IPS-18a (cell line): ENCODE data around the gene LSS.
"Not testable (repeated sequence)": the region's sequence is repeated elsewhere in the genome, so short reads cannot be mapped to it uniquely, and the experiment has no call there.

ENCODE experiments used
- H3K27ac ChIP-seq: one replicate; pipeline ENCODE4 v1.5.1; 2013; ENCODE audit warnings: low read length
- H3K27me3 ChIP-seq: one replicate; pipeline ENCODE4 v1.6.1; 2013; ENCODE audit warnings: mild to moderate bottlenecking, low read length; ENCODE audit not compliant: control insufficient read depth, insufficient read depth
- H3K36me3 ChIP-seq: one replicate; pipeline ENCODE4 v1.6.1; 2013; ENCODE audit warnings: low read depth, low read length; ENCODE audit not compliant: control insufficient read depth
- H3K4me1 ChIP-seq: one replicate; pipeline ENCODE4 v1.6.1; 2013; ENCODE audit warnings: low read depth, low read length; ENCODE audit not compliant: control insufficient read depth
- H3K4me3 ChIP-seq: one replicate; pipeline ENCODE4 v1.5.1; 2013; ENCODE audit warnings: low read length
- H3K9ac ChIP-seq: one replicate; pipeline ENCODE4 v1.6.1; 2013; ENCODE audit warnings: mild to moderate bottlenecking, low read length, moderate library complexity
- H3K9me3 ChIP-seq: one replicate; pipeline ENCODE4 v1.6.1; 2013; ENCODE audit warnings: low read depth, low read length; ENCODE audit not compliant: control insufficient read depth

Gene LSS

DNA sequence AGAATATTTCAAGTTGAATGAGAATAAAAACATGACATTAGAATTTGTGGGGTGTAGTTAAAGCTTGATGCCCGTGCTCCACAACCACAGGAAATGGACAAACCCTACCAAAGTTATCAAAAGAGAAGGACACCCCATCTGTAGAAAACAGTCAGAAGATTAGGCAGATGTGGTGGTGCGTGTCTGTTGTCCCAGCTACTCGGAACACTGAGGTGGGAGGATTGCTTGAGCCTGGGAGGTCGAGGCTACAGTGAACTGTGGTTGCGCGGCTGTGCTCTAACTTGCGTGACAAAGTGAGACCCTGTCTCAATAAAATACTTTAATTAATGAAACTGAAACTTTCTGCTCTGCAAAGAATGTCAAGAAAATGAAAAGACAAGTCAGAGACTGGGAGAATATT is 42.9 kb downstream of the LSS start:
- no peak overlapping the region for H3K4me3 ChIP-seq

GRCh38 chr21:46184625-46185555 is 43.7 kb downstream of the LSS start:
- Histone ChIP-seq H3K27me3 (no peaks in the 10 kb centered on the region), H3K36me3 (no peaks in the 10 kb centered on the region), H3K27ac (peak overlapping the region; percentile 65), H3K4me1 (peaks cover 20% of the 10 kb centered on the region), H3K9ac (peak overlapping the region; percentile 30), H3K9me3 (no peaks in the 10 kb centered on the region), H3K4me3 (peak overlapping the region; percentile 87)

More for the DNA sequence above, 42.9 kb downstream of the LSS start:
- Histone ChIP-seq H3K27me3 (no peaks in the 10 kb centered on the region), H3K9me3 (no peaks in the 10 kb centered on the region), H3K36me3 (no peaks in the 10 kb centered on the region), H3K9ac (no peak overlapping the region), H3K27ac (no peak overlapping the region), H3K4me1 (peaks cover 15% of the 10 kb centered on the region)

GRCh38 chr21:46183910-46184624 is 44.5 kb downstream of the LSS start, which contains the start of gene SPATC1L:
TSS of gene SPATC1L (minus strand) at chr21:46184459. CDS start at chr21:46182816, 1,643 bp downstream.
- H3K27ac ChIP-seq, result peak within 1 kb of the TSS; percentile 65

DNA sequence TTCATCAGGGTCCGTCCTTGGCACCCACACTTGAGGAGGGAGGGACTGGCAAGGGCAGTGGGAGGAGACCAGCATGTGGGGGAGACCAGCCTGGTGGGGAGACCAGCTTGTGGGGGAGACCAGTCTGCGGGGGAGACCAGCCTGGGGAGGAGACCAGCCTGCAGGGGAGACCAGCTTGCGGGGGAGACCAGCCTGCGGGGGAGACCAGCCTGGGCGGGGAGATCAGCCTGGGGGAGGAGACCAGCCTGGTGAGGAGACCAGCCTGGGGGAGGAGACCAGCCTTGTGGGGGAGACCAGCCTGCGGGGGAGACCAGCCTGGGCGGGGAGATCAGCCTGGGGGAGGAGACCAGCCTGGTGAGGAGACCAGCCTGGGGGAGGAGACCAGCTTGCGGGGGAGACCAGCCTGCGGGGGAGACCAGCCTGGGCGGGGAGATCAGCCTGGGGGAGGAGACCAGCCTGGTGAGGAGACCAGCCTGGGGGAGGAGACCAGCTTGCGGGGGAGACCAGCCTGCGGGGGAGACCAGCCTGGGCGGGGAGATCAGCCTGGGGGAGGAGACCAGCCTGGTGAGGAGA is 45.2 kb downstream of the LSS start:
- H3K36me3 ChIP-seq, H3K27ac ChIP-seq, H3K9ac ChIP-seq, H3K27me3 ChIP-seq, H3K9me3 ChIP-seq: not testable (repeated sequence)
- H3K4me1 ChIP-seq, result peaks cover 14% of the 10 kb centered on the region
- peak overlapping the region; percentile 87 for H3K4me3 ChIP-seq

More at GRCh38 chr21:46183910-46184624, 44.5 kb downstream of the LSS start, which contains the start of gene SPATC1L:
- Histone ChIP-seq H3K4me3 (peak within 1 kb of the TSS; percentile 87), H3K27me3 (no peaks in the 10 kb centered on the region), H3K9ac (peak within 1 kb of the TSS; percentile 69), H3K4me1 (peaks cover 20% of the 10 kb centered on the region), H3K36me3 (no peaks in the 10 kb centered on the region), H3K9me3 (no peaks in the 10 kb centered on the region)

DNA sequence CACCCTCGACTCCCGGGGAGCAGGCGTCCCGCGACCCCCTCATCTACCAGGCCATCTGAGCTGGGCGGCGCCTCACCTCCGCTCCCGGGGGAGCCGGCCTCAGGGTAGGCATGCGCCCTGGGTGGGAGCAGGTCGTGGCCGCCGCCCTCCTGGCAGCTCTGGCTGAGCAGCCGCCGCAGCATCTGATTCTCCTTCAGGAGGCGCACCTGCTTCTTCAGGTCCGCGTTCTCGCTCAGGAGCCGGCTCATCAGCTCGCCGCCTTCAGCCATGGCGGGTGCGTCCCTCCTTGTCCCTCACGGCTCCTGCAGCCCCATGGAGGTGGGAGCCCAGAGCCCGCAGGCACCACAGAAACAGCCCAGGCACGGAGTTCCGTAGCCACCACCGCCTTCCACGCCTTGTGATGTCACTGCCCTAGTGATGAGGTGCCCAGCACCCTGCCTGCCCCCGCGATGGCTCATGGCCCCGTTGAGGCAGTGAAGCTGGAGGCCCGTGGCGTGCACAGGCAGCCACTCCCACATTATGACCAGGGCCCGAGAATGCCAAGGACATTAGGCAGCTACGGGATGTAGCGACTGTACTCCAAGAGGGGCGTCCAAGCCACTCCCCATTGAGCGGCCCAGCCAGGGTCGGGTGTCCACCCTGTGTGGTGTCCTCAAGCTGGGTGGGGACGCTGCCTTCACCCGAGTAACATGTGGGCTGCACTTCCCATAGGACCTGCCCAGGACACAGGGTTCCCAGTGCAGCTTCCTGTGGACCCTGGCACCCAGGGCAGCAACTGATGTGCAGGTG is 45.8 kb downstream of the LSS start:
- Histone ChIP-seq H3K9ac (no peak overlapping the region), H3K27me3 (no peaks in the 10 kb centered on the region), H3K4me1 (peaks cover 7% of the 10 kb centered on the region), H3K9me3 (no peaks in the 10 kb centered on the region), H3K27ac (no peak overlapping the region), H3K36me3 (no peaks in the 10 kb centered on the region), H3K4me3 (no peak overlapping the region)

- H3K9ac ChIP-seq, result no peak overlapping the region
- no peaks in the 10 kb centered on the region for H3K27me3 ChIP-seq
- no peak overlapping the region for H3K27ac ChIP-seq
- H3K4me1 ChIP-seq, result peaks cover 5% of the 10 kb centered on the region
- no peak overlapping the region for H3K4me3 ChIP-seq
- no peaks in the 10 kb centered on the region for H3K36me3 ChIP-seq
- no peaks in the 10 kb centered on the region for H3K9me3 ChIP-seq
Observed at GRCh38 chr21:46181953-46182547, 46.5 kb downstream of the LSS start.

DNA sequence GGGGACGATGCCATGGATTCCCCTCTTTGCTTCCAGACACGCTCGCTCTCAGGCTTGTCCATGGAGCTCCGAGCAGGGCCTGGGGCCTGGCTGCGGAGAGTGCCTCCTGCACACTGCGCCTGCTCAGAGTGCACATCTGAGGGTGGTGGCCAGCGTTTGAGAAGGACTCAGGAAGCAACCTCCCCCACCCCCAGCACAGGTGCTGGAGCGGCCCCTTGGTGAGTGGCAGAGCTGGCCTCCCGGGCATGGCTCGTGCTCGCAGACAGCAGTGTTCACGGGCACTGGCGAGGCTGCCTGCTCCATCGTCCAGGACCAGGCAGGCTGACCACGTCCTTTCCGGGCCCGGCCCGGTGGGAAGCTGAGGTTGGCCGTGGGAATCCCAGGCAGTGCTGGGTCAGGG is 47.1 kb downstream of the LSS start:
- Histone ChIP-seq H3K9ac (no peak overlapping the region), H3K9me3 (no peaks in the 10 kb centered on the region), H3K36me3 (no peaks in the 10 kb centered on the region), H3K4me1 (peaks cover 5% of the 10 kb centered on the region), H3K27me3 (no peaks in the 10 kb centered on the region), H3K27ac (no peak overlapping the region), H3K4me3 (no peak overlapping the region)

DNA sequence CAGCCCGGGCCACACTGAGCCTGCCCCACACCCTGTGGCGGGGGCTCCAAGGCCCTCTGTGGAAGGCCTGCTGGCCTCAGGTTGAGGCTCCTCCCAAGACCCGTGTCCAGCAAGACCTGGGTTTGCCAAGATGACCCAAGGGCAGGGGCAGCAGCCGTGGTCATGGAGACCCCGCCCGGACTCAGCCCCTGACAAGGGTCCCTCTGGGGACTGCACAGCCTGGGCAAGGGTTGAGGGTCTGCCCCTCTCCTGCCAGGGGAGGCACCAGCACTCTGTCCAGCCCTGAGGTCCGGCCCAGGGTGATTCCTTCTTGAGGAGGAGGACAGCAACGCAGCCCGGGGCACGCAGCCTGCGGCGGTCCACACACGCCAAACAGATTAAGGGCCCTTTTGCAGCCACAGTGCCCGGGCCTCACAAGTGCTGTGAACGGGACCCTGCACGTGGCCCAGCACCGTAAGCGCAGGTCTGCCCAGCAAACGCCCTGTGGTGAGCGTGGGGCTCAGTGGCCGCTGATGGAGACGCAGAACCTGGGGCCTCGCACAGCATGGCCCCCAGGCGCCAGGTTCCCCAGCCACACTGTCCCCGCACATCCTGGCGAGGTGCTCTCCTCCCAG is 47.7 kb downstream of the LSS start:
- Histone ChIP-seq H3K9ac (no peak overlapping the region), H3K36me3 (no peaks in the 10 kb centered on the region), H3K27ac (no peak overlapping the region), H3K27me3 (no peaks in the 10 kb centered on the region), H3K4me3 (no peak overlapping the region), H3K4me1 (peaks cover 5% of the 10 kb centered on the region), H3K9me3 (no peaks in the 10 kb centered on the region)

DNA sequence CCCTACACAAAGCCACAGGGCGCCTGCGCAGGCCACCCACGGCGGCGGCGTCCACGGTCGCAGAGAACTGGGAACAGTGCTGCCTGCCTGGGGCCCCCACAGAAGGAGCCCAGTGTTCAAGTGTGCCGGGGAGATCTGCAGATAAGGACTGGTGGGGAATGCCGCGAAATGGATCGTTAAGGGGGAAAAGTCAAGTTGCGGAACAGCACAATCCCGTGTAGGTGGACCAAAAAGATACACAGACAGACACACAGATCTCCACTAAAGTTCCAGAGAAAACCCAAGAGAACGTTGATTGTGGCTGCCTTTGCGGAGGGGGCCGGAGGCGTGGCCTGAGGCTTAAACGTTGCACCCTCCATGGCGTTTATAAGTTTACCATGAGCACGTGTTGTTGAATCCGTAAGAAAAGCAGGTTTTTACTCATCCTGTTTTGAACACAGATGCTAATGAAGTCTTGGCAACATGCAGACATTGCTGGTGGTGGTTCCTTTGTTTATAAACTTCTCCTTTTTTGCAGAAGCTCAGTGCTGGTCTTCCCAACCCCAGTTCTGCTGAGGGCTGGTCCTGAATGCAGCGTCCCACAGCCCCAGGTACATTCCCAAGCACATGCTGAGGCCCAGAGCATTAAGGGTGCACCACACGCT is 48.4 kb downstream of the LSS start:
- Histone ChIP-seq H3K4me1 (peaks cover 5% of the 10 kb centered on the region), H3K36me3 (no peaks in the 10 kb centered on the region), H3K27ac (no peak overlapping the region), H3K27me3 (no peaks in the 10 kb centered on the region), H3K9me3 (no peaks in the 10 kb centered on the region), H3K4me3 (no peak overlapping the region), H3K9ac (no peak overlapping the region)

DNA sequence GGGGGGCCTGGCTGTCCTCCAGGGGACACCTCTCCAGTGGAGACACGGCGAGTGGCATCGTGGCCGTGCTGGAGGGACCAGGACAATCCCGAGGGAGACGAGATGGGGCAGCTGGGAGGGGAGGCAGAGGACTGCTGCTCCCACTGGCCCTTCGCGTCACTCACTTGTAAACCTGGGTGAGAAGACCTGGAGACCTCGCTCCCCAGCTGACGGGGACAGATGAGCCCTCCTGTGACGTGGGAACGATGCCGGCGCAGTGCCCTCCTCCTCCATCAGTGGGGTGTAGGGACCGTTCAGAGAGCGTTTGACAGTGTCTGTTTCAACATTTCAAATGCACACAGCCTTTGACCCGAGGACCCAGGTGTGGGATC is 48.9 kb downstream of the LSS start:
- Histone ChIP-seq H3K4me3 (no peak overlapping the region), H3K36me3 (no peaks in the 10 kb centered on the region), H3K27ac (no peak overlapping the region), H3K27me3 (no peaks in the 10 kb centered on the region), H3K9ac (no peak overlapping the region), H3K9me3 (no peaks in the 10 kb centered on the region), H3K4me1 (peaks cover 5% of the 10 kb centered on the region)
